Thoracic aorta (tissue), 2 donors: ENCODE measurements around the gene ADCY7. TPM values are rescaled to one million over a fixed set of nuclear protein-coding genes. Genes with fewer than 3 reads are reported as not detected.

Experiments used
- ATAC-seq: fragments of 150-250 bp; one replicate; pipeline ENCODE4 v1.8.0; 2017; ENCODE audit warnings: low read depth; ENCODE audit not compliant: insufficient number of reproducible peaks, low FRiP score
- DNase-seq: peaks from one replicate; pipeline ENCODE4 v3.0.0-alpha.2; 2020; ENCODE audit warnings: low spot score
- H3K27ac ChIP-seq, 2 donors: fragments of 200-600 bp; sonication (generic); 1 replicate in 1 of 2; 2 replicates in 1 of 2; pipeline ENCODE4 v1.5.1; 2016; ENCODE audit warnings: mild to moderate bottlenecking in 2 of 2, moderate library complexity in 2 of 2
- H3K27me3 ChIP-seq: fragments of 200-600 bp; sonication (generic); replicated peaks from 2 replicates; pipeline ENCODE4 v1.6.0; 2016; ENCODE audit warnings: mild to moderate bottlenecking; ENCODE audit not compliant: insufficient read depth
- H3K36me3 ChIP-seq: fragments of 200-600 bp; sonication (generic); one replicate; pipeline ENCODE4 v1.5.1; 2016
- H3K4me1 ChIP-seq, 2 donors: fragments of 200-600 bp; sonication (generic); 1 replicate in 1 of 2; 2 replicates in 1 of 2; pipeline versions ENCODE4 v1.5.1 to v1.6.0; 2016; ENCODE audit warnings: low read depth in 2 of 2, mild to moderate bottlenecking in 1 of 2; ENCODE audit not compliant: control insufficient read depth in 1 of 2
- H3K4me3 ChIP-seq: fragments of 200-600 bp; sonication (generic); 2 replicates; pipeline ENCODE4 v1.5.1; 2016; ENCODE audit warnings: mild to moderate bottlenecking
- H3K9me3 ChIP-seq: fragments of 200-600 bp; sonication (generic); 2 replicates; pipeline ENCODE4 v1.5.1; 2016
- CTCF ChIP-seq: fragments of 200-600 bp; sonication (generic); IDR thresholded peaks from one replicate; pipeline ENCODE4 v1.5.1; 2019; ENCODE audit warnings: antibody characterized with exemption
- total RNA-seq, 2 donors: library from RNA; depleted of rRNA; stranded (reverse); fragments of >200 nt; gene quantifications; one replicate each; pipeline versions ENCODE4 v1.1.0 to v1.2.3, GENCODE V29; 2016

ADCY7 gene
- total RNA-seq, 2 donors from 2014 or later: 35.9 to 39.8 TPM

- H3K9me3 ChIP-seq: no peaks in the 10 kb centered on the region
- no peak for TF ChIP-seq CTCF
- H3K4me3 ChIP-seq: no peak overlapping the region
- H3K27me3 ChIP-seq: no peaks in the 10 kb centered on the region
- ATAC-seq (no peak), DNase-seq (no peak)
- H3K36me3 ChIP-seq: no peaks in the 10 kb centered on the region
- H3K27ac ChIP-seq: no peak overlapping the region
- H3K4me1 ChIP-seq: peaks cover 16 to 37% of the 10 kb centered on the region in 2 donors
These were observed 5.1 kb upstream of the ADCY7 start for GRCh38 chr16:50261160-50261706.

- Histone ChIP-seq H3K9me3 (no peaks in the 10 kb centered on the region), H3K27me3 (no peaks in the 10 kb centered on the region), H3K36me3 (no peaks in the 10 kb centered on the region), H3K27ac (no peak overlapping the region), H3K4me1 (peaks cover 16 to 42% of the 10 kb centered on the region in 2 donors), H3K4me3 (no peak overlapping the region)
- DNase-seq: no peak
- no peak for ATAC-seq
- no peak for TF ChIP-seq CTCF
These were observed 4.6 kb upstream of the ADCY7 start for GRCh38 chr16:50261707-50262235.

- DNase-seq (no peak), ATAC-seq (no peak)
- H3K9me3 ChIP-seq: no peaks in the 10 kb centered on the region
- H3K27ac ChIP-seq: no peak overlapping the region
- no peaks in the 10 kb centered on the region for H3K27me3 ChIP-seq
- no peak overlapping the region for H3K4me3 ChIP-seq
- TF ChIP-seq CTCF: no peak
- H3K36me3 ChIP-seq: no peaks in the 10 kb centered on the region
- H3K4me1 ChIP-seq: peaks cover 18 to 52% of the 10 kb centered on the region in 2 donors
These were observed 3.1 kb upstream of the ADCY7 start for GRCh38 chr16:50263060-50263909.

GRCh38 chr16:50263940-50264929 is 2.1 kb upstream of the ADCY7 start:
- Histone ChIP-seq H3K4me3 (no peak overlapping the region), H3K36me3 (no peaks in the 10 kb centered on the region), H3K27me3 (no peaks in the 10 kb centered on the region), H3K27ac (no peak overlapping the region), H3K4me1 (peaks cover 16 to 46% of the 10 kb centered on the region in 2 donors), H3K9me3 (no peaks in the 10 kb centered on the region)
- DNase-seq (no peak), ATAC-seq (no peak)
- no peak for TF ChIP-seq CTCF
